GM23248 (cell line): ENCODE results near the gene ATP6V0C. TPM values are rescaled to one million over a fixed set of nuclear protein-coding genes. Genes with fewer than 3 reads are reported as not detected.

Experiments used
- DNase-seq: peaks from one replicate; pipeline ENCODE4 v3.0.0-alpha.2; 2015
- H2AFZ ChIP-seq: fragments of 200-600 bp; sonication (generic); 2 replicates; pipeline ENCODE4 v1.6.1; 2016; ENCODE audit warnings: antibody characterized with exemption
- H3F3A ChIP-seq: fragments of 200-600 bp; sonication (generic); 2 replicates; pipeline ENCODE4 v1.6.1; 2016; ENCODE audit warnings: mild to moderate bottlenecking, antibody characterized with exemption, mixed run types; ENCODE audit not compliant: insufficient read depth
- H3K27ac ChIP-seq: fragments of 200-600 bp; sonication (generic); 2 replicates; pipeline ENCODE4 v1.5.1; 2016; ENCODE audit warnings: mild to moderate bottlenecking
- H3K27me3 ChIP-seq: fragments of 200-600 bp; sonication (generic); replicated peaks from 2 replicates; pipeline ENCODE4 v1.6.1; 2016; ENCODE audit warnings: mild to moderate bottlenecking; ENCODE audit not compliant: insufficient read depth
- H3K36me3 ChIP-seq: fragments of 200-600 bp; sonication (generic); 2 replicates; pipeline ENCODE4 v1.6.1; 2016; ENCODE audit warnings: low read depth, mild to moderate bottlenecking
- H3K4me1 ChIP-seq: fragments of 200-600 bp; sonication (generic); 2 replicates; pipeline ENCODE4 v1.6.1; 2016; ENCODE audit warnings: mild to moderate bottlenecking; ENCODE audit not compliant: insufficient read depth
- H3K4me2 ChIP-seq: fragments of 200-600 bp; sonication (generic); one replicate; pipeline ENCODE4 v1.6.1; 2016; ENCODE audit warnings: mild to moderate bottlenecking; ENCODE audit not compliant: unreplicated experiment
- H3K4me3 ChIP-seq: fragments of 200-600 bp; sonication (generic); 2 replicates; pipeline ENCODE4 v1.5.1; 2016; ENCODE audit warnings: mild to moderate bottlenecking
- H3K79me2 ChIP-seq: fragments of 200-600 bp; sonication (generic); 2 replicates; pipeline ENCODE4 v1.6.1; 2016; ENCODE audit warnings: mild to moderate bottlenecking; ENCODE audit not compliant: insufficient read depth
- H3K9ac ChIP-seq: fragments of 200-600 bp; sonication (generic); 2 replicates; pipeline ENCODE4 v1.6.1; 2016; ENCODE audit warnings: mild to moderate bottlenecking
- H3K9me2 ChIP-seq: fragments of 200-600 bp; sonication (generic); 2 replicates; pipeline ENCODE4 v1.6.1; 2016; ENCODE audit warnings: mixed run types, mild to moderate bottlenecking, moderate library complexity; ENCODE audit not compliant: insufficient read depth
- H3K9me3 ChIP-seq: fragments of 200-600 bp; sonication (generic); one replicate; pipeline ENCODE4 v1.6.1; 2017; ENCODE audit warnings: low read depth
- H4K20me1 ChIP-seq: fragments of 200-600 bp; sonication (generic); 2 replicates; pipeline ENCODE4 v1.6.0; 2016; ENCODE audit not compliant: insufficient read depth
- EZH2 ChIP-seq: fragments of 200-600 bp; sonication (generic); IDR thresholded peaks from 2 replicates; pipeline ENCODE4 v1.6.1; 2018; ENCODE audit warnings: antibody characterized with exemption, mild to moderate bottlenecking; ENCODE audit not compliant: insufficient read depth, poor library complexity, severe bottlenecking
- EZH2phosphoT487 ChIP-seq: fragments of 200-600 bp; sonication (generic); IDR thresholded peaks from 2 replicates; pipeline ENCODE4 v1.6.1; 2018; ENCODE audit warnings: antibody characterized with exemption, moderate library complexity, mild to moderate bottlenecking, low read depth; ENCODE audit not compliant: insufficient read depth
- WGBS, 2 experiments: methylation state at CpG; one replicate each; pipeline ENCODE4 v1.1.6; 2015 to 2017; ENCODE audit warnings: low lambda C conversion rate in 2 of 2, low coverage in 1 of 2; ENCODE audit errors: missing lambda C conversion rate in 2 of 2; 5-methylcytosine and 5-hydroxymethylcytosine counted together
- in situ Hi-C: fragments of 300-500 bp; cut with MboI; formaldehyde crosslinking; loops from 2 replicates; pipeline ENCODE4 v1.15.0; 2020
- polyA plus RNA-seq: library from polyadenylated mRNA; unstranded; fragments of >200 nt; fragmentation: Nextera tagmentation; extraction: Ambion mirVana; gene quantifications from 2 replicates; pipeline ENCODE4 v1.2.1, GENCODE V29; 2016
- total RNA-seq: library from RNA; depleted of rRNA; stranded (reverse); fragments of >200 nt; shearing (Covaris generic); gene quantifications from 2 replicates; pipeline ENCODE4 v1.2.3, GENCODE V29; 2014

Gene ATP6V0C
- total and polyA plus RNA-seq, 2 experiments from 2014 or later, result 43.2 to 186 TPM

- Histone ChIP-seq H3K4me3 (no peak overlapping the region), H3K27ac (no peak overlapping the region), H3K4me2 (no peak overlapping the region), H3K27me3 (no peaks in the 10 kb centered on the region), H3F3A (no peaks in the 10 kb centered on the region), H3K9me3 (no peaks in the 10 kb centered on the region), H4K20me1 (no peaks in the 10 kb centered on the region), H3K36me3 (no peaks in the 10 kb centered on the region), H3K9me2 (no peaks in the 10 kb centered on the region), H3K79me2 (no peaks in the 10 kb centered on the region; the same call in 1 of the 2 replicates), H3K9ac (no peak overlapping the region), H2AFZ (no peak overlapping the region), H3K4me1 (peaks cover 8% of the 10 kb centered on the region)
- in situ Hi-C loops, result no loop called here
- WGBS, 2 experiments, result 86 to 87% methylated on average over 26 of the region's 26 CpGs
- no peak for DNase-seq
- no peak for TF ChIP-seq EZH2phosphoT487
- TF ChIP-seq EZH2, result no peak
Measured at GRCh38 chr16:2497695-2498484, 15.9 kb upstream of the ATP6V0C start.

GRCh38 chr16:2498531-2499253 is 15.1 kb upstream of the ATP6V0C start:
- no peak overlapping the region for H3K4me3 ChIP-seq
- no peaks in the 10 kb centered on the region for H3K27me3 ChIP-seq
- H3K4me1 ChIP-seq, result peaks cover 11% of the 10 kb centered on the region
- no peak for TF ChIP-seq EZH2
- no peak for TF ChIP-seq EZH2phosphoT487
- H3K36me3 ChIP-seq, result no peaks in the 10 kb centered on the region
- H3K9ac ChIP-seq, result no peak overlapping the region
- no peaks in the 10 kb centered on the region; the same call in 1 of the 2 replicates for H3K79me2 ChIP-seq
- in situ Hi-C loops, result no loop called here
- no peaks in the 10 kb centered on the region for H3F3A ChIP-seq
- no peaks in the 10 kb centered on the region for H3K9me3 ChIP-seq
- no peak overlapping the region for H2AFZ ChIP-seq
- H3K27ac ChIP-seq, result no peak overlapping the region
- WGBS, 2 experiments, result 84% methylated on average over 14 to 15 of the region's 15 CpGs
- H3K4me2 ChIP-seq, result no peak overlapping the region
- no peaks in the 10 kb centered on the region for H3K9me2 ChIP-seq
- no peaks in the 10 kb centered on the region for H4K20me1 ChIP-seq
- no peak for DNase-seq

- in situ Hi-C loops, result no loop called here
- Histone ChIP-seq H3K9ac (no peak overlapping the region), H2AFZ (no peak overlapping the region), H4K20me1 (no peaks in the 10 kb centered on the region), H3K4me3 (no peak overlapping the region), H3K9me3 (no peaks in the 10 kb centered on the region), H3F3A (no peaks in the 10 kb centered on the region), H3K79me2 (no peaks in the 10 kb centered on the region; the same call in 1 of the 2 replicates), H3K4me1 (peaks cover 11% of the 10 kb centered on the region), H3K4me2 (no peak overlapping the region), H3K27me3 (no peaks in the 10 kb centered on the region), H3K27ac (no peak overlapping the region), H3K9me2 (no peaks in the 10 kb centered on the region), H3K36me3 (no peaks in the 10 kb centered on the region)
- no peak for TF ChIP-seq EZH2phosphoT487
- TF ChIP-seq EZH2, result no peak
- 94 to 98% methylated on average over 5 to 6 of the region's 6 CpGs for WGBS, 2 experiments
- DNase-seq, result no peak
Measured at GRCh38 chr16:2499454-2499853, 14.3 kb upstream of the ATP6V0C start.

- Histone ChIP-seq H3K79me2 (no peaks in the 10 kb centered on the region; the same call in 1 of the 2 replicates), H4K20me1 (no peaks in the 10 kb centered on the region), H3K27ac (no peak overlapping the region), H3K9me2 (no peaks in the 10 kb centered on the region), H3K9ac (no peak overlapping the region), H3K4me2 (no peak overlapping the region), H3K4me3 (no peak overlapping the region), H2AFZ (no peak overlapping the region), H3K4me1 (peaks cover 11% of the 10 kb centered on the region), H3K27me3 (no peaks in the 10 kb centered on the region), H3K9me3 (no peaks in the 10 kb centered on the region), H3K36me3 (no peaks in the 10 kb centered on the region), H3F3A (no peaks in the 10 kb centered on the region)
- 85 to 88% methylated on average over 27 to 29 of the region's 29 CpGs for WGBS, 2 experiments
- no peak for DNase-seq
- TF ChIP-seq EZH2 (no peak), EZH2phosphoT487 (no peak)
- in situ Hi-C loops, result no loop called here
Measured at GRCh38 chr16:2499890-2500429, 13.8 kb upstream of the ATP6V0C start.
